Uterus (tissue), 2 donors: ENCODE results near the gene AHI1.

ENCODE experiments used
- CTCF ChIP-seq, 4 experiments: fragments of 200-600 bp in 2 of 4; fragments of 450-650 bp in 2 of 4; sonication (generic) in 2 of 4; IDR thresholded peaks; one replicate each; pipeline ENCODE4 v1.5.1; 2016 to 2019; ENCODE audit warnings: antibody characterized with exemption in 4 of 4, mild to moderate bottlenecking in 2 of 4, moderate library complexity in 1 of 4
- POLR2A ChIP-seq, 2 donors: fragments of 450-650 bp; IDR thresholded peaks; one replicate each; pipeline ENCODE4 v1.6.1; 2016; ENCODE audit warnings: antibody characterized with exemption in 2 of 2, mild to moderate bottlenecking in 1 of 2, moderate library complexity in 1 of 2

- TF ChIP-seq CTCF (IDR thresholded peaks at IDR 0.05) (no peak), POLR2A (IDR thresholded peaks at IDR 0.05) (no peak)
These were observed 73.2 kb downstream of the AHI1 start for GRCh38 chr6:135424385-135424784.
